ENCODE data around the gene GUCY1A2.
"Not testable (repeated sequence)": the region's sequence is repeated elsewhere in the genome, so short reads cannot be mapped to it uniquely, and the experiment has no call there.

- not testable (repeated sequence) for TF ChIP-seq CTCF, POLR2A (IDR thresholded peaks at IDR 0.05)
Measured at GRCh38 chr11:106826558-106826957, 191.7 kb downstream of the GUCY1A2 start.
